HUDEP-2 (cell line): Measurements from ENCODE around the gene CILP2.

Experiments used
- DNase-seq, 76 experiments: peaks; one replicate each; lab custom pipeline; 2025; ENCODE audit not compliant: unreplicated experiment in 76 of 76; lab: John Stamatoyannopoulos, UW

The CILP2 gene

GRCh38 chr19:19592690-19593089 is 54.6 kb downstream of the CILP2 start:
- DNase-seq: no peak

GRCh38 chr19:19594381-19594780 is 56.3 kb downstream of the CILP2 start:
- no peak for DNase-seq

- DNase-seq: no peak
These were observed 57.2 kb downstream of the CILP2 start for GRCh38 chr19:19595171-19595701.
